ENCODE results near the gene FOXE3.

The FOXE3 gene

GRCh38 chr1:47409311-47410067, 6.6 kb upstream of the FOXE3 start:
- Histone ChIP-seq H2AFZ (ENCODE audit: low read length) (no peak overlapping the region), H3K4me3 (ENCODE audit: low read length) (no peak overlapping the region), H3K9ac (ENCODE audit: low read length) (no peak overlapping the region), H3K4me1 (ENCODE audit: low read length) (no peaks in the 10 kb centered on the region), H3K27ac (ENCODE audit: low read length) (no peak overlapping the region), H3K27me3 (replicated peaks; ENCODE audit: insufficient read depth, low read length) (no peaks in the 10 kb centered on the region), H3K9me3 (replicated peaks; ENCODE audit: insufficient read depth, low read length) (no peaks in the 10 kb centered on the region), H3K4me2 (ENCODE audit: low read depth, low read length) (no peak overlapping the region), H4K20me1 (ENCODE audit: insufficient read depth, low read length) (no peaks in the 10 kb centered on the region), H3K79me2 (ENCODE audit: low read length) (no peaks in the 10 kb centered on the region), H3K9me2 (replicated peaks; ENCODE audit: insufficient read depth, low read length) (no peaks in the 10 kb centered on the region), H3K36me3 (replicated peaks; ENCODE audit: insufficient read depth, low read length) (no peaks in the 10 kb centered on the region), H3F3A (ENCODE audit: insufficient read depth, low read length) (no peaks in the 10 kb centered on the region)
- DNase-seq: no peak
- no peak for TF ChIP-seq CTCF (IDR thresholded peaks at IDR 0.05; ENCODE audit: low read length)
- no peak for TF ChIP-seq EZH2phosphoT487 (IDR thresholded peaks at IDR 0.05; ENCODE audit: low read length)
- TF ChIP-seq EZH2 (optimal IDR thresholded peaks at IDR 0.05; ENCODE audit: low read depth, low read length): no peak

GRCh38 chr1:47410068-47410455, 6.0 kb upstream of the FOXE3 start:
- H3K4me1 ChIP-seq (ENCODE audit: low read length): no peaks in the 10 kb centered on the region
- no peak overlapping the region for H3K27ac ChIP-seq (ENCODE audit: low read length)
- H3K4me3 ChIP-seq (ENCODE audit: low read length): no peak overlapping the region
- H2AFZ ChIP-seq (ENCODE audit: low read length): no peak overlapping the region
- no peaks in the 10 kb centered on the region for H3F3A ChIP-seq (ENCODE audit: insufficient read depth, low read length)
- no peaks in the 10 kb centered on the region for H4K20me1 ChIP-seq (ENCODE audit: insufficient read depth, low read length)
- no peak overlapping the region for H3K4me2 ChIP-seq (ENCODE audit: low read depth, low read length)
- no peak for TF ChIP-seq EZH2 (optimal IDR thresholded peaks at IDR 0.05; ENCODE audit: low read depth, low read length)
- no peak for TF ChIP-seq CTCF (IDR thresholded peaks at IDR 0.05; ENCODE audit: low read length)
- no peak for TF ChIP-seq EZH2phosphoT487 (IDR thresholded peaks at IDR 0.05; ENCODE audit: low read length)
- no peaks in the 10 kb centered on the region for H3K27me3 ChIP-seq (replicated peaks; ENCODE audit: insufficient read depth, low read length)
- no peak for DNase-seq
- H3K79me2 ChIP-seq (ENCODE audit: low read length): no peaks in the 10 kb centered on the region
- H3K9ac ChIP-seq (ENCODE audit: low read length): no peak overlapping the region
- no peaks in the 10 kb centered on the region for H3K36me3 ChIP-seq (replicated peaks; ENCODE audit: insufficient read depth, low read length)
- H3K9me2 ChIP-seq (replicated peaks; ENCODE audit: insufficient read depth, low read length): no peaks in the 10 kb centered on the region
- H3K9me3 ChIP-seq (replicated peaks; ENCODE audit: insufficient read depth, low read length): no peaks in the 10 kb centered on the region

GRCh38 chr1:47411436-47411835, 4.6 kb upstream of the FOXE3 start:
- no peaks in the 10 kb centered on the region for H3K4me1 ChIP-seq (ENCODE audit: low read length)
- no peak for DNase-seq
- no peaks in the 10 kb centered on the region for H3K79me2 ChIP-seq (ENCODE audit: low read length)
- H4K20me1 ChIP-seq (ENCODE audit: insufficient read depth, low read length): no peaks in the 10 kb centered on the region
- no peak overlapping the region for H3K27ac ChIP-seq (ENCODE audit: low read length)
- H3K4me3 ChIP-seq (ENCODE audit: low read length): no peak overlapping the region
- H2AFZ ChIP-seq (ENCODE audit: low read length): no peak overlapping the region
- H3K9me2 ChIP-seq (replicated peaks; ENCODE audit: insufficient read depth, low read length): no peaks in the 10 kb centered on the region
- TF ChIP-seq EZH2 (optimal IDR thresholded peaks at IDR 0.05; ENCODE audit: low read depth, low read length) (no peak), CTCF (IDR thresholded peaks at IDR 0.05; ENCODE audit: low read length) (no peak), EZH2phosphoT487 (IDR thresholded peaks at IDR 0.05; ENCODE audit: low read length) (no peak)
- H3K4me2 ChIP-seq (ENCODE audit: low read depth, low read length): no peak overlapping the region
- H3K9me3 ChIP-seq (replicated peaks; ENCODE audit: insufficient read depth, low read length): no peaks in the 10 kb centered on the region
- H3K36me3 ChIP-seq (replicated peaks; ENCODE audit: insufficient read depth, low read length): no peaks in the 10 kb centered on the region
- H3K27me3 ChIP-seq (replicated peaks; ENCODE audit: insufficient read depth, low read length): no peaks in the 10 kb centered on the region
- H3K9ac ChIP-seq (ENCODE audit: low read length): no peak overlapping the region
- H3F3A ChIP-seq (ENCODE audit: insufficient read depth, low read length): no peaks in the 10 kb centered on the region
